H1 (cell line): ENCODE measurements around the gene MARCHF3. TPM values are rescaled to one million over a fixed set of nuclear protein-coding genes. Genes with fewer than 3 reads are reported as not detected.

Experiments
- CTCF ChIA-PET: fragments of 300-600 bp; sonication (Branson Sonifier 250); formaldehyde crosslinking; loops from one replicate; lab custom pipeline; 2021; ENCODE audit not compliant: partially characterized antibody; lab: Charles Lee
- POLR2A ChIA-PET: fragments of 300-600 bp; sonication (Branson Sonifier 250); formaldehyde crosslinking; loops from one replicate; lab custom pipeline; 2021; ENCODE audit warnings: inconsistent platforms; ENCODE audit not compliant: partially characterized antibody; lab: Charles Lee
- DNase-seq, 2 experiments: peaks; one replicate each; pipeline versions ENCODE4 v3.0.0 to v3.0.0-alpha.2; 2010 to 2022; ENCODE audit warnings: low spot score in 2 of 2, low read depth in 1 of 2, mixed read lengths in 1 of 2
- FAIRE-seq: peaks from 2 replicates; lab custom pipeline; 2011; peaks lifted over from hg19 to GRCh38; lab: Jason Lieb, UNC
- H2AFZ ChIP-seq: 2 replicates; pipeline ENCODE4 v1.8.1; 2012; ENCODE audit warnings: low read length, inconsistent platforms
- H2AK5ac ChIP-seq: 2 replicates; pipeline ENCODE4 v1.6.1; 2013; ENCODE audit warnings: low read depth, low read length
- H2BK120ac ChIP-seq: replicated peaks from 2 replicates; pipeline ENCODE3; 2013; ENCODE audit warnings: low read depth, low read length, inconsistent platforms
- H2BK12ac ChIP-seq: 2 replicates; pipeline ENCODE4 v1.6.1; 2013; ENCODE audit warnings: low read depth, low read length
- H2BK15ac ChIP-seq: 2 replicates; pipeline ENCODE4 v1.6.1; 2013; ENCODE audit warnings: low read length
- H2BK20ac ChIP-seq: 2 replicates; pipeline ENCODE4 v1.6.1; 2013; ENCODE audit warnings: low read length
- H2BK5ac ChIP-seq: 2 replicates; pipeline ENCODE4 v1.6.1; 2013; ENCODE audit warnings: low read depth, low read length
- H3K14ac ChIP-seq: 2 replicates; pipeline ENCODE4 v1.6.1; 2013; ENCODE audit warnings: inconsistent platforms; ENCODE audit not compliant: insufficient read length
- H3K18ac ChIP-seq: 2 replicates; pipeline ENCODE4 v1.6.1; 2013; ENCODE audit warnings: low read length; ENCODE audit errors: extremely low read depth
- H3K23ac ChIP-seq: 2 replicates; pipeline ENCODE4 v1.6.1; 2013; ENCODE audit warnings: inconsistent platforms; ENCODE audit not compliant: insufficient read length
- H3K23me2 ChIP-seq: 2 replicates; pipeline ENCODE4 v1.6.1; 2013; ENCODE audit warnings: low read depth, low read length
- H3K27ac ChIP-seq: 2 replicates; pipeline ENCODE4 v1.6.1; 2011; ENCODE audit warnings: low read depth, low read length, inconsistent platforms
- H3K27me3 ChIP-seq, 4 experiments: replicated peaks in 1 of 4; 1 replicate in 1 of 4; 2 replicates in 3 of 4; pipeline versions ENCODE4 v1.6.1 to v1.8.1; 2011 to 2013; ENCODE audit warnings: low read length in 3 of 4, mild to moderate bottlenecking in 3 of 4, inconsistent platforms in 2 of 4, mixed read lengths in 2 of 4, moderate library complexity in 1 of 4; ENCODE audit not compliant: control insufficient read depth in 3 of 4, insufficient read depth in 3 of 4; ENCODE audit errors: extremely low read depth in 1 of 4
- H3K36me3 ChIP-seq, 4 experiments: 2 replicates each; pipeline versions ENCODE4 v1.6.1 to v1.8.1; 2011 to 2013; ENCODE audit warnings: mild to moderate bottlenecking in 4 of 4, low read length in 3 of 4, moderate library complexity in 2 of 4, control low read depth in 1 of 4, inconsistent platforms in 1 of 4; ENCODE audit not compliant: insufficient read depth in 4 of 4, control insufficient read depth in 2 of 4
- H3K4ac ChIP-seq: replicated peaks from 2 replicates; pipeline ENCODE3; 2013; ENCODE audit warnings: low read length, low read depth, mixed read lengths, inconsistent platforms; ENCODE audit not compliant: insufficient read length
- H3K4me1 ChIP-seq, 4 experiments: replicated peaks in 1 of 4; 1 replicate in 1 of 4; 2 replicates in 3 of 4; pipeline versions ENCODE4 v1.6.1 to v1.8.1; 2011 to 2013; ENCODE audit warnings: low read length in 3 of 4, inconsistent platforms in 2 of 4, mixed read lengths in 1 of 4; ENCODE audit not compliant: insufficient read depth in 4 of 4, control insufficient read depth in 3 of 4
- H3K4me2 ChIP-seq, 2 experiments: 2 replicates each; pipeline versions ENCODE4 v1.6.1 to v1.8.1; 2011 to 2013; ENCODE audit warnings: low read depth in 2 of 2, low read length in 2 of 2, control low read depth in 1 of 2, inconsistent platforms in 1 of 2, mild to moderate bottlenecking in 1 of 2; ENCODE audit not compliant: insufficient read depth in 1 of 2
- H3K4me3 ChIP-seq, 4 experiments: fragments of 200-600, 300-600 bp in 1 of 4; sonication (generic), shearing (Covaris generic), sonication (Bioruptor Twin) in 1 of 4; 2 replicates each; pipeline versions ENCODE4 v1.5.1 to v1.8.1; 2011 to 2016; ENCODE audit warnings: low read length in 4 of 4, low read depth in 3 of 4, control low read depth in 2 of 4, inconsistent platforms in 2 of 4, mild to moderate bottlenecking in 2 of 4, mixed read lengths in 1 of 4, moderate library complexity in 1 of 4; ENCODE audit not compliant: insufficient read depth in 2 of 4; ENCODE audit errors: extremely low read depth in 1 of 4
- H3K56ac ChIP-seq: replicated peaks from 2 replicates; pipeline ENCODE3; 2013; ENCODE audit warnings: low read depth, mild to moderate bottlenecking, mixed read lengths, low read length, inconsistent platforms; ENCODE audit not compliant: insufficient read length
- H3K79me1 ChIP-seq: 2 replicates; pipeline ENCODE4 v1.6.1; 2013; ENCODE audit warnings: low read depth, low read length, control low read depth
- H3K79me2 ChIP-seq, 2 experiments: 2 replicates each; pipeline versions ENCODE4 v1.6.1 to v1.8.1; 2012 to 2013; ENCODE audit warnings: low read length in 2 of 2, mild to moderate bottlenecking in 2 of 2, inconsistent platforms in 1 of 2; ENCODE audit not compliant: insufficient read depth in 2 of 2, control insufficient read depth in 1 of 2
- H3K9ac ChIP-seq, 4 experiments: replicated peaks in 1 of 4; 1 replicate in 1 of 4; 2 replicates in 3 of 4; pipeline versions ENCODE4 v1.6.1 to v1.8.1; 2011 to 2013; ENCODE audit warnings: low read depth in 3 of 4, low read length in 3 of 4, control low read depth in 2 of 4, mild to moderate bottlenecking in 2 of 4, moderate library complexity in 2 of 4, inconsistent platforms in 1 of 4; ENCODE audit errors: extremely low read depth in 1 of 4
- H3K9me3 ChIP-seq, 2 experiments: 2 replicates each; pipeline versions ENCODE4 v1.6.1 to v1.8.1; 2012 to 2013; ENCODE audit warnings: mild to moderate bottlenecking in 2 of 2, moderate library complexity in 2 of 2, control low read depth in 1 of 2, inconsistent platforms in 1 of 2, low read depth in 1 of 2, low read length in 1 of 2, mixed read lengths in 1 of 2; ENCODE audit not compliant: insufficient read depth in 2 of 2
- H4K20me1 ChIP-seq, 2 experiments: replicated peaks in 1 of 2; 2 replicates each; pipeline versions ENCODE3 to v1.8.1; 2011 to 2013; ENCODE audit warnings: inconsistent platforms in 2 of 2, low read length in 2 of 2, mild to moderate bottlenecking in 1 of 2; ENCODE audit not compliant: insufficient read depth in 2 of 2, control insufficient read depth in 1 of 2
- H4K5ac ChIP-seq: 2 replicates; pipeline ENCODE4 v1.6.1; 2013; ENCODE audit warnings: low read length, low read depth, mixed read lengths, inconsistent platforms; ENCODE audit not compliant: insufficient read length
- H4K8ac ChIP-seq: 2 replicates; pipeline ENCODE4 v1.8.0; 2013; ENCODE audit warnings: mild to moderate bottlenecking, moderate library complexity, low read length, inconsistent platforms; ENCODE audit not compliant: insufficient read depth; ENCODE audit errors: extremely low read depth
- H4K91ac ChIP-seq: replicated peaks from 2 replicates; pipeline ENCODE3; 2013; ENCODE audit warnings: low read length, mixed read lengths, inconsistent platforms; ENCODE audit not compliant: insufficient read length
- CHD1 ChIP-seq: IDR thresholded peaks from 2 replicates; pipeline ENCODE4 v1.6.1; 2012; ENCODE audit warnings: low read depth, low read length, improper control_type of control experiment
- EZH2 ChIP-seq: fragments of 200-600 bp; sonication (generic); IDR thresholded peaks from 2 replicates; pipeline ENCODE4 v1.7.1; 2012; ENCODE audit warnings: low read depth, mild to moderate bottlenecking, moderate library complexity, low read length, inconsistent platforms; ENCODE audit not compliant: severe bottlenecking
- MAFK ChIP-seq: IDR thresholded peaks from 2 replicates; pipeline ENCODE4 v1.6.1; 2012; ENCODE audit warnings: low read depth, mild to moderate bottlenecking, improper control_type of control experiment, low read length
- NRF1 ChIP-seq: IDR thresholded peaks from 2 replicates; pipeline ENCODE4 v1.6.1; 2011; ENCODE audit warnings: mild to moderate bottlenecking, low read depth, low read length, improper control_type of control experiment
- RFX5 ChIP-seq: IDR thresholded peaks from 2 replicates; pipeline ENCODE4 v1.6.1; 2011; ENCODE audit warnings: low read depth, low read length, improper control_type of control experiment, borderline replicate concordance
- RNF2 ChIP-seq: fragments of 200-900, 300-1000 bp; sonication (generic); IDR thresholded peaks from 2 replicates; pipeline ENCODE4 v1.7.1; 2016; ENCODE audit warnings: borderline replicate concordance, low read depth, mild to moderate bottlenecking, antibody characterized with exemption, low read length; ENCODE audit not compliant: poor library complexity, severe bottlenecking; ENCODE audit errors: missing control alignments
- SIN3A ChIP-seq, 2 experiments: IDR thresholded peaks in 1 of 2; conservative IDR thresholded peaks in 1 of 2; 2 replicates each; pipeline ENCODE4 v1.6.1; 2011 to 2012; ENCODE audit warnings: low read length in 2 of 2, improper control_type of control experiment in 1 of 2, low read depth in 1 of 2, mild to moderate bottlenecking in 1 of 2
- SIRT6 ChIP-seq: IDR thresholded peaks from one replicate; pipeline ENCODE4 v1.7.1; 2012; ENCODE audit warnings: low read length, inconsistent platforms
- SIX5 ChIP-seq: IDR thresholded peaks from 2 replicates; pipeline ENCODE4 v1.6.1; 2011; ENCODE audit warnings: mild to moderate bottlenecking, low read depth, low read length
- SP1 ChIP-seq: IDR thresholded peaks from 2 replicates; pipeline ENCODE4 v1.6.1; 2011; ENCODE audit warnings: low read depth, low read length
- USF2 ChIP-seq: IDR thresholded peaks from 2 replicates; pipeline ENCODE4 v1.6.1; 2011; ENCODE audit warnings: low read length, improper control_type of control experiment
- ZNF274 ChIP-seq: IDR thresholded peaks from 2 replicates; pipeline ENCODE4 v1.7.0; 2012; ENCODE audit warnings: low read length, borderline replicate concordance; ENCODE audit errors: extremely low read depth
- WGBS, 2 experiments: shearing (Covaris generic) in 1 of 2; methylation state at CpG; one replicate each; pipeline versions ENCODE4 v1.1.6 to v1.1.7; 2013 to 2015; ENCODE audit warnings: low lambda C conversion rate in 2 of 2, mixed read lengths in 2 of 2, inconsistent platforms in 1 of 2, low coverage in 1 of 2, missing lambda C conversion rate in 1 of 2; ENCODE audit not compliant: insufficient replicate concordance in 2 of 2, insufficient coverage in 1 of 2, insufficient read length in 1 of 2; ENCODE audit errors: extremely low coverage in 1 of 2, missing lambda C conversion rate in 1 of 2; 5-methylcytosine and 5-hydroxymethylcytosine counted together
- polyA plus RNA-seq, 7 experiments: library from polyadenylated mRNA; depleted of rRNA in 3 of 7; stranded (reverse) in 5 of 7; unstranded in 2 of 7; fragments of >200 nt in 5 of 7; fragments of 200-250 nt in 2 of 7; gene quantifications; 1 replicate in 5 of 7; 2 replicates in 1 of 7; 4 replicates in 1 of 7; pipeline versions ENCODE4 v1.2.1 to v1.2.3, GENCODE V29; 2011 to 2013; ENCODE audit warnings: missing spikeins in 2 of 7, mixed read lengths in 2 of 7
- total RNA-seq: library from RNA; stranded (reverse); fragmentation: NEBNext Ultra II Directional; extraction: Animal tissue kit (Norgen Biotek cat#: 25700); gene quantifications from 2 replicates; pipeline ENCODE4 v1.2.1, GENCODE V29; 2021

Gene MARCHF3
- total and polyA plus RNA-seq, 2 of the 8 experiments (the other 6 are each of a cell fraction or from before 2014, with no cell fraction given), result 12.0 to 16.9 TPM

GRCh38 chr5:127008300-127008975 is 21.9 kb downstream of the MARCHF3 start:
- Histone ChIP-seq H3K36me3 (no peaks in the 10 kb centered on the region), H4K20me1 (no peaks in the 10 kb centered on the region), H4K91ac (no peak overlapping the region), H3K27ac (no peak overlapping the region), H3K23ac (no peak overlapping the region), H3K4ac (no peak overlapping the region), H2BK20ac (no peak overlapping the region), H3K4me1 (no peaks in the 10 kb centered on the region), H3K23me2 (no peaks in the 10 kb centered on the region; the same call in 1 of the 2 replicates), H4K5ac (no peak overlapping the region), H4K8ac (no peak overlapping the region), H3K27me3 (no peaks in the 10 kb centered on the region), H2BK15ac (no peak overlapping the region), H3K14ac (no peak overlapping the region), H3K79me1 (no peaks in the 10 kb centered on the region; the same call in 1 of the 2 replicates), H2AFZ (no peak overlapping the region), H3K4me2 (no peak overlapping the region), H3K9me3 (no peaks in the 10 kb centered on the region), H3K56ac (no peak overlapping the region), H3K18ac (no peak overlapping the region), H3K4me3 (no peak overlapping the region), H2AK5ac (no peak overlapping the region), H2BK12ac (no peak overlapping the region), H2BK120ac (no peak overlapping the region), H3K9ac (no peak overlapping the region), H2BK5ac (no peak overlapping the region), H3K79me2 (no peaks in the 10 kb centered on the region)
- no peak for FAIRE-seq
- CTCF ChIA-PET, result interaction anchor here (1.0 kb wide), 1 partner anchor 135 kb away, joined by 3 read pairs; no protein-coding TSS in a partner anchor
- POLR2A ChIA-PET, result no interaction called here
- WGBS, 2 experiments, result 94% methylated on average over 6 of the region's 6 CpGs; no CpG with 5 or more reads in 1 of the 2 experiments
- no peak for DNase-seq
- no peak for TF ChIP-seq RNF2
- no peak for TF ChIP-seq SIX5
- no peak for TF ChIP-seq MAFK
- no peak for TF ChIP-seq NRF1
- no peak for TF ChIP-seq USF2
- no peak for TF ChIP-seq SP1
- no peak for TF ChIP-seq RFX5
- TF ChIP-seq EZH2, result no peak
- no peak for TF ChIP-seq SIRT6
- TF ChIP-seq ZNF274, result no peak
- TF ChIP-seq CHD1, result no peak
- TF ChIP-seq SIN3A (conservative IDR thresholded peaks at IDR 0.05 in 1 of 2, IDR thresholded peaks at IDR 0.05 in 1 of 2; ENCODE audit: low read depth in 1 of 2, low read length in 2 of 2), result no peak
